Left forelimb (tissue), 1 donor: ENCODE data around the gene TNNI2.

Experiments
- DNase-seq: peaks from one replicate; pipeline ENCODE4 v3.0.0-alpha.2; 2018; ENCODE audit warnings: low spot score

The TNNI2 gene

DNA sequence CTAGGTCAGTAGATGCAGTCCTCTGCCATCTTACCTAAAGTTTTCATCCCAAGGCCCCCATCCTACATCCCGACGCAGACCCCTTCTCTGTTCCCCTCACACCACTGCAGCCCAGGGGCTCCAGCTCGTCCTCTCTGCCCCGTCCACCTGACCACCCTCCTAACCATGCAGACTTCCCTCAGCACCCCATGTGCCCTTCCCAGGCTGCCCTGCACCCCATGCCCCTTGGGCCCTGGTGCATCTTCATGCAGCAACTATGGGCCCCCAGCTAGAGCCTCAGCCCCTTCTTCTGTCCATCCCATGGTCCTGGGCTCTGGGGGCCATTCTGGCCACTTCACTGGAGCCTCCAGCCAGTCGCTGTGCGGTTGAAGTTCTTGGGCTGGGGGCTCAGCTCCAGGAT is 50.0 kb downstream of the TNNI2 start:
- DNase-seq, result peak; percentile 53

- DNase-seq, result peak; percentile 68
These were observed 50.6 kb downstream of the TNNI2 start for GRCh38 chr11:1889224-1889930.

DNA sequence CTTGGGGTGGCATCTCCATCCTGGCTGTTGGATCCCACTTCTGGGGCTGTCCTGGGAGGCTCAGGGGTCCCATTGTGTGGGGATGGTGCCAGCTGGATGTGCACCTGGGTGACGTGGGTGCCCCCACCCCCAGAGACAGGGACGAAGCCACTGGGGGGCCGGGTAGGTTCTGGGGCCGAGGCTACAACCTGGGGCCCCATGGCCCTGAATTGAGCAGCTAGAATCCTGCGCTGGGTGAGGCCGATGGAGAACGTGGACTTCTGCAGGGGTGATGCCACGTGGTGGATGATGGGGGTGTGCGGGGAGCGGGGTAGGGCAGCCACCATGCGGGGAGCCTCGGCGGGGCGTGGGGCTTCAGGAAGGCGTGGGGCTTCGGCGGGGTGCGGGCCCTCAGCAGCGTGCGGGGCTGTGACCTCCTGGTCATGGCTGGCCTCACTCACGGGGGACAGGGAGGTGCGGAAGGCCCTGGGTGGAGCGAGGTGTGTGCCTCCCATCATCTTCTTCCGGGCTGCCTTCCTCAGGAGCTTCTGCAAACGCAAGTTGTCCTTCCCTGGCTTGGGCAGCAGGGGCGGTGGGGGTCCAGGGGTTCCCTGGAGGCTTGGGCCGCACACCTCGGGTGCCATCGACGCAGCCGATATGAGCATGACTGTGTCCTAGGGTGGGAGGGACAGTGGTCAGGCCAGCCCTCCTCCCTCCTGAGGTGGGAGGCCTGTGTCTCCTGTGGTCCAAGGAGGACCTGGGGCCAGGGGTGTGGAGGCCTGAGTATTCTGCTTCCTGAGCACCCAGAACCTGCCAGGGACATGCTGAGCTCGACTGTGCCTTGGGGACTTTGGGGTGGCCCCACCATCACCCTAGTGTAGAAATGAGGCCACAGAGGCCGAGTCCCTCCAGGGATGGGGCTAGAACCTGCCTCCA is 51.4 kb downstream of the TNNI2 start:
- DNase-seq, result peak; percentile 54
